Body of pancreas (tissue), 4 donors: Measurements from ENCODE around the gene RPS14.

Source experiments
- CTCF ChIP-seq, 7 experiments: fragments of 450-650 bp in 4 of 7; fragments of 200-600 bp in 3 of 7; sonication (generic) in 3 of 7; IDR thresholded peaks; one replicate each; pipeline ENCODE4 v1.5.1; 2016 to 2019; ENCODE audit warnings: antibody characterized with exemption in 7 of 7
- POLR2A ChIP-seq, 3 donors: fragments of 450-650 bp; IDR thresholded peaks; one replicate each; pipeline ENCODE4 v1.6.1; 2016; ENCODE audit warnings: antibody characterized with exemption in 3 of 3, mild to moderate bottlenecking in 2 of 3

- TF ChIP-seq CTCF (IDR thresholded peaks at IDR 0.05) (no peak), POLR2A (IDR thresholded peaks at IDR 0.05) (no peak)
Measured at GRCh38 chr5:150402229-150402773, 47.2 kb downstream of the RPS14 start.
